T47D (cell line): Measurements from ENCODE around the gene PNPLA7.
A peak's percentile ranks its signal among the peaks of the same experiment; 100 is the strongest.
"Not testable (repeated sequence)": the region's sequence is repeated elsewhere in the genome, so short reads cannot be mapped to it uniquely, and the experiment has no call there.

Source experiments
- DNase-seq, 2 experiments: peaks; one replicate each; pipeline versions ENCODE4 v3.0.0 to v3.0.0-alpha.2; 2011 to 2012; ENCODE audit warnings: low read depth in 1 of 2, low spot score in 1 of 2
- JUND ChIP-seq: IDR thresholded peaks from 2 replicates; pipeline ENCODE4 v1.6.1; 2012; ENCODE audit warnings: low read depth
- in situ Hi-C: cut with HindIII; loops from 2 replicates; pipeline ENCODE4 v1.10.0; 2016; ENCODE audit warnings: low sequenced_read_pairs, low pct_unique_long_range_greater_than_20kb

PNPLA7 gene

DNA sequence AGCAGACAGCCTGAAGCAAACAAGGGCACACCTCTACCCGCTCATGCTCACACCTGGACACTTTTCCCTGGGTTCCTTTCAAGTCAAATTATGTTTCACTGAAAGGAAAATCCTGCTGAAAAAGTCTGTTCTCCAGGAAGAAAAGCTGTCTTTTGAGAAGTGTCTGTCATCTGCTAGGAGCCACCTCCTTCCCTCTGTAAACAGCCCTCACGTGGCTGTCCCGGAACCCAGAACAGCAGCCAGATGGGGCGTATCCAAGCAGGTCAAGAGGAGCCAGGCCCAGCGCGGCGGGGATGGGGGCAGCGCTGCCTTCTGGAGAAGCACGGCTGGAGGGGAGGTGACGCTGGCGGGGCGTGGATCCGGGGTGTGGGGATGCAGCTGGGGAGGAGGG, at the start of gene PNPLA7:
TSS of gene PNPLA7 (minus strand) at position 172 of the 391 bp plus-strand sequence. CDS start 205 bp downstream, outside the sequence.
- DNase-seq: peak; percentile 97 to 98
- no peak for TF ChIP-seq JUND

GRCh38 chr9:137598943-137599342, 48.7 kb upstream of the PNPLA7 start:
- no peak for TF ChIP-seq JUND
- in situ Hi-C loops: no loop called here

More for the DNA sequence above, at the start of gene PNPLA7:
- in situ Hi-C loops: no loop called here

DNA sequence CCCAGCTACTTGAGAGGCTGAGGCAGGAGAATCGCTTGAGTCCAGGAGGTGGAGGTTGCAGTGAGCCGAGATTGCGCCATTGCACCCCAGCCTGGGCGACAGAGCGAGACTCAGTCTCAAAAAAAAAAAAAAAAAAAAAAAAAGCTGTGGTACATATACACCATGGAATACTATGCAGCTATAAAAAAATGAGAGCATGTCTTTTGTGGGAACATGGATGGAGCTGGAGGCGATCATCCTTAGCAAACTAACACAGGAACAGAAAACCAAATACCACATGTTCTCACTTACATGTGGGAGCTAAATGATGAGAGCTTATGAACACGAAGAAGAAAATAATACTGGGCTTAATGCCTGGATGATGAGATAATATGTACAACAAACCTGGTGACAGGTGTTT, 46.4 kb upstream of the PNPLA7 start:
- DNase-seq, in situ Hi-C loops: not testable (repeated sequence)

More at GRCh38 chr9:137598943-137599342, 48.7 kb upstream of the PNPLA7 start:
- DNase-seq: no peak

DNA sequence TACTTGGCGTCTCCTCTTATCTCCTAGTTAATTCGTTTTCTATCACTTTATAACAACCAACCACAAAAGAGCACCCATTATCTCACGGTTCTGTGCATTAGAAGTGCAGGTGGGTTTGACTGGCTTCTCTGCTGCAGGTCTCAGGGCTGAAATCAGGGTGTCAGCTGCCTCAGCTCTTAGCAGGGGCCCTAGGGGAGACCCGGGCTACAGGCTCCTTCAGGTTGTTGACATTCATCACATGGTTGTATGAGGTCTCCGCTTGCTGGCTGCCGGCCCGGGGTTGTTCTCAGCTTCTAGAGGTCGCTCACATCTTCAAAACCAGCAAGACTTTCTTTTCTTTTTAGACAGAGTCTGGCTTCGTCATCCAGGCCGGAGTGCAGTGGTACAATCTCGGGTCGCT, 43.0 kb upstream of the PNPLA7 start:
- no peak for DNase-seq
- TF ChIP-seq JUND: no peak
- in situ Hi-C loops: no loop called here

DNA sequence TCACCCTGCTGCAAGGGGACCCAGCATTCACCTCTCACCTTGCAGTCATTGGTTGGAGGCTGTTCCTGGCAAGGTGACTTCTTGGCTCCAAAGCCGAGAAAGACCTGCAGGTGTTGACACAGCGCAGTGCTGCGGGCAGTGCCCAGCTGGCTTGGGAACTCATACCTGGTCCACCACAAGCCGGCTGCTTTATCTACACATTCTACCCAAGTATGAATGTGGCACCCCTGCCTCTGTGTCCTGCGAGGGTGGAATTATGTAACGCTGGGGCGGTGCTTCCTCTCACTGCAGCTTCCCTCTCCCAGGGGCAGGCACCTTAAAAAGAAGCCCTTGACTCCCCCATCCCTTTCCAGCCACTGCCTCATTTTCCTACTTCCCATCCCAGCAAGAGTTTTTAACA, 42.6 kb upstream of the PNPLA7 start:
- in situ Hi-C loops: no loop called here
- no peak for TF ChIP-seq JUND
- peak in 1 of 2 experiments; percentile 78 for DNase-seq

GRCh38 chr9:137590469-137591383, 40.5 kb upstream of the PNPLA7 start, which contains the start of gene ZMYND19:
TSS of gene ZMYND19 (minus strand) at chr9:137590512. CDS start at chr9:137590263, 249 bp downstream.
- no peak for TF ChIP-seq JUND
- peak; percentile 96 to 100 for DNase-seq
- in situ Hi-C loops: no loop called here

DNA sequence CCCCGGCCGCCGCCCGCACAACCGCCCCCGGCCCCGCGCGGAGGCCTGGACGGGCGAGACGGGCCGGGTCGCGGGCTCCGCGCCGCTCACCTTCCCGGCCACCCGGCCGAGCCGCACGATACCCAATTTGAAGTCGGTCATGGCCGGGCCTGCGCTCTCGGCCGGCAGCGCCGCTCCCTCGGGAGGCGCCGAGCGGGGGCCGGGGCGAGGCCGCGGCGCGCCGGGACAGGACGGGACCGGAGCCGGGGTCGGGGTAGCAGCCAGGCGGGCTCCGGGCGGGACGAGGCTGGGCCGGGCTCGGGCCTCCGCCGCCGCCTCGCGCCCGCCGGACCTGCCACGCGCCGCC, 39.9 kb upstream of the PNPLA7 start:
- no peak for TF ChIP-seq JUND
- no peak for DNase-seq
- in situ Hi-C loops: no loop called here

DNA sequence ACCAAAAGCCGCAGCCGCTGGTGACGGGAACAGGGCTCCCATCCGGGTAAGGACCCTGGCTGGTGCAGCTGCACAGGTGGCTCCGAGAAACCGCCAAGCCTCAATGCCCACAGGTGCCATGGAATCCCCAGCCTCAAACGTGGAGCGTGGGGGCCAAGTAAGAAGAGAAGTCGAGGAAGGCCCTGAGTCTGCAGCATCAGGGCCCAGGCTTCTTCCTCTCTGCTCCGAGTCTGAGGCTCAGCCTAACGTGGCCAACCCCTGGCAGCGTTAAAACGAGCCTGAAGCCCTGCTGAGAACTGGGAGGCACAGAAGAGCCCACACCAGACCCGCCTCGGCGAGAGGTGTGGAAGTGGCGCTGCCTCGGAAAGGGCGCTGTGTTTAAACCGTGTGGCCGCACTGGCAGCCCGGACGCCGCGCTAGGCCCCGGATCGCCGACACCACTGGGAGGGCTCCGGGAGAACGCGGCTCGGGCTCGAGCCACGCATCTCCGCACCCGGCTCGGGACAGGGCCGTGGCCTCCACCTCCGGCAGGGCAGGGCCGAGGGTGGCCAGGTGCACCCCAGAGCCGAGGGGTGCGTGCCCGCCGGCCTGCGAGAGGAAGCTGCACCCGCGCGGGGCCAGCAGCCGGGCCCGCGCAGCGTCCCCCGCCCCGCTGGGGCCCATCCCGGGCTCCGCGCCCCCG, 39.4 kb upstream of the PNPLA7 start:
- no peak for DNase-seq
- in situ Hi-C loops: no loop called here
- no peak for TF ChIP-seq JUND

DNA sequence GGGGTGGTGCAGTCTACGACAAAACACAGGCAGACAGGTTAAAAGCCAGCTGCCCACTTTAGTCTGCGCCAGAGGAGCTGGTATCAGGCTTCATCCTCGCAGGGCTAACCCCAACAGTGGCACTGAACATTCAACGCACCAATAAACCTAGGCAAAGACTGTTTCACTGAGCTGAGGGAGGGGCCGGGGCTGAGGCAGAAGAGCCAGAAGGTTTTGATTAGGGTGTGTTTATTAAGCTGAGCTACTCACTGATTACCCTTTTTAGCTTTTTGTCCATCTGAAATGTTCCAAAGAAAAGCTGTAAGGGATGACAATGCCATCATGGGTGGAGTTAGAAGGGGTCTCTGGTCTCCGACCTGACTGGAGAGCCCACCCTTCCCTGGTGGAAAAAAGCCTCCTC, 38.7 kb upstream of the PNPLA7 start:
- DNase-seq: no peak
- in situ Hi-C loops: no loop called here
- TF ChIP-seq JUND: no peak

- in situ Hi-C loops: no loop called here
- TF ChIP-seq JUND: no peak
- DNase-seq: no peak
These were observed 38.1 kb upstream of the PNPLA7 start for GRCh38 chr9:137588311-137588710.

DNA sequence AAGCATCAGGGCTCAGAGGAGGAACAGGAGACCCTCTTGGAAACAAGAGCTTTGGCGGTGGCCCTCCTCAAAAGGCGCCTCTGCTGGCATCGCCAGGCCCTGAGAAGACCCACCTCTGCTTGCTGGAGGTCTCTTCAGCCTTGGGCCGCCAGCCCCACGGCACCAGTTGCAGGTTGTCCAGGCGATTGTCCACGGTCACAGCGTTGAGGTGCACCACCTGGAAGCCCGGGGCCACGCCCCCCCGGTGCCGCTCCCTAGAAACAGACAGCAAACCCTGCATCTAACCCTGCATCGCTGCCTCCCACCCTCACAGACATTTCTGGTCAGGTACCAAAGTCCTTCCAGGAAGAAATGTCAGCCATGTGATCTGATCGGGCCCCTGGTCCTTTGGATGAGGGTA, 36.7 kb upstream of the PNPLA7 start:
- DNase-seq: no peak
- in situ Hi-C loops: no loop called here
- TF ChIP-seq JUND: no peak

DNA sequence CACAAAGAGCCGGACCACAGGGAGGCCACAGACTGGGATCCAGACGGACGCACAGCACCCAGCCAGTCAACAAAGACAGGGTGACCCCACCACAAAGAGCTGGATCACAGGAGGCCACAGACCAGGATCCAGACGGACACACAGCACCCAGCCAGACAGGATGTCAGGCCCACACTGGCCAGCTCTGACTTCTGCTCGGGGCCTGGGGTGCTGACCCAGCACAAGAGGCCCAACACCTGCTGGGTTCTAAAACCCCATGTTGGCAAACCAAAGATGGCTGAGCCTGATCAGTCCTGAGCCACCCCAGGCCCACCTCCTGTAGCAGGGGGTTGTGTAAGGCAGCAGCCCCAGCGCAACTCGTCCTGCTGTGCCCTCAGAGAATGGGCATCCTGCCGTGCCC, 33.8 kb upstream of the PNPLA7 start:
- in situ Hi-C loops: no loop called here
- TF ChIP-seq JUND: no peak
- DNase-seq: no peak

GRCh38 chr9:137583347-137583746, 33.1 kb upstream of the PNPLA7 start:
- DNase-seq: no peak
- in situ Hi-C loops: no loop called here
- TF ChIP-seq JUND: no peak
